ENCODE results near the gene THSD4.

Gene THSD4

GRCh38 chr15:71251584-71252043, 136.3 kb downstream of the THSD4 start:
- H3K4me3 ChIP-seq (ENCODE audit: low read length) = no peak overlapping the region
- DNase-seq (ENCODE audit: low read depth) = no peak
- no peak for TF ChIP-seq CTCF (conservative IDR thresholded peaks at IDR 0.05; ENCODE audit: low read depth, low read length)

GRCh38 chr15:71252044-71252739, 136.9 kb downstream of the THSD4 start:
- TF ChIP-seq CTCF (conservative IDR thresholded peaks at IDR 0.05; ENCODE audit: low read depth, low read length) = no peak
- DNase-seq (ENCODE audit: low read depth) = no peak
- no peak overlapping the region for H3K4me3 ChIP-seq (ENCODE audit: low read length)

DNA sequence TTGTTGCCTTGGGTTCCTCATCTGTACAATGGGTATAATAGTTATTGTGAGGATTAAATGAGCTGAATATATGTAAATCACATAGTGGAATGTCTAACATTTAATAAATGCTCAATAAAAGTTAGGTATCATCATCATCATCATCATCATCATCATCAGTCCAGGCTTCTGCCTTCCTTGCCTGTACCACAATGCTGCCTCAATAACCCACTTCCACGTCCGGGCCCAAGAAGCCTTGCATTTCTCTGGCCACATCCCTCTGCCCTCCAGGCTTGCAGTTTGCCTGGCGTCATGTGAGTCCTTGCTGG, 137.4 kb downstream of the THSD4 start:
- H3K4me3 ChIP-seq (ENCODE audit: low read length) = no peak overlapping the region

DNA sequence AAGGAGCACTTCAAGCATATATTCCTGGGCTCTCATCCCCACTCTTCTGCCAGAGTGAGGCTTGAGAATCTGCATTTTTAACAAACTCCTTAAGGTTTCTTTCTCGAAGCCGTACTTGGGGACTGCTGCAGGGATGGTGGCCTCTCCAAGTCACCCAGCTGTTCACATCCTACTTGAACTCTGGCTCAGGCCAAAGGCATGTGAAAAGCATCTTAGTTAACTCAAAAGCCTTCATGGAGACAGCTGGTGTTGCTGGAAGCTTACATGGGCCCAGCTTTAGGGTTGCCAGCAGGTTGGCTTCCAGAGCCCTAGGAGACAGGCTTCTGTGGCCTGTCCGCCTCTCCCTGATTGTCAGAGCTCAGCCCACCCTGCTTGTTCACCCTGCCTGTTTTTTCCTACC, 139.2 kb downstream of the THSD4 start:
- TF ChIP-seq CTCF (conservative IDR thresholded peaks at IDR 0.05; ENCODE audit: low read depth, low read length) = no peak
- no peak for DNase-seq (ENCODE audit: low read depth)

More for the DNA sequence above, 137.4 kb downstream of the THSD4 start:
- no peak for TF ChIP-seq CTCF (conservative IDR thresholded peaks at IDR 0.05; ENCODE audit: low read depth, low read length)
- no peak for DNase-seq (ENCODE audit: low read depth)

DNA sequence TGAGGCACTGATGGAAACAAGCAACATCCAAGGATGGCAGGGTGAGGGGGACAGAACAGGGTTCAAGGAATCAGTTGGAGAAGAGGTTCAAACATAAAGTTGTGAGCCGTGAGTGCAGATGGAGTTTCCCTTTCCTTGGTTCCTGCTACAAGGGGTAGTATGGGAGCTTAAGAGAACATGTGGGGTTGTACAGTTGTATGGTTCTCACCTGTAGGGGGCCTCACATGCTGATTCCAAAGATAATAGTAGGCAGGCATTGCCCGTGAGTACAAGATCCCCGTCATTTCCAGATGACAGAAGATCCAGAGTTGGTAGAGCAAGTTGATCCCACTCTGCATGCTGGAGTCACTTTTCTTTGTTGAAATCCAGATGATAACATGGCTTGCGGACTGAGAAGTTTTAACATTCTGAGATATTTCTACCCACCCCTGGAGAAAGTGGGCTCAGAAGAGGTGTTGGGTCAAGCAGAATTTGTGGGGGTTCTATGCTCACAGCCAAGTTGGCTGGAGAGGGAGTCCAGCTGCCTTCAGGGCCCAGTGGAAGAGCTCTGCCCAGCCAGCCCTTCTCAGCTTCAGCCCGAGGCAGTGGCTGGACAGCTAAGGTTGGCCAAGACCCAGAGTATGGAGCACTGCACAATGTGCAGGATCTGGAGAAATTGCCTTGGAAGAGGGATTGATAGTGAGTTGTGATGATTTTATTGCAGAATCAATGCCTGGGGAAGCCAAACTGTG, 141.8 kb downstream of the THSD4 start:
- no peak for DNase-seq (ENCODE audit: low read depth)
- no peak for TF ChIP-seq CTCF (conservative IDR thresholded peaks at IDR 0.05; ENCODE audit: low read depth, low read length)
- no peak overlapping the region for H3K4me3 ChIP-seq (ENCODE audit: low read length)

More for the DNA sequence above, 139.2 kb downstream of the THSD4 start:
- H3K4me3 ChIP-seq (ENCODE audit: low read length) = no peak overlapping the region

GRCh38 chr15:71259866-71260265, 144.6 kb downstream of the THSD4 start:
- no peak overlapping the region for H3K4me3 ChIP-seq (ENCODE audit: low read length)
- no peak for TF ChIP-seq CTCF (conservative IDR thresholded peaks at IDR 0.05; ENCODE audit: low read depth, low read length)
- no peak for DNase-seq (ENCODE audit: low read depth)

DNA sequence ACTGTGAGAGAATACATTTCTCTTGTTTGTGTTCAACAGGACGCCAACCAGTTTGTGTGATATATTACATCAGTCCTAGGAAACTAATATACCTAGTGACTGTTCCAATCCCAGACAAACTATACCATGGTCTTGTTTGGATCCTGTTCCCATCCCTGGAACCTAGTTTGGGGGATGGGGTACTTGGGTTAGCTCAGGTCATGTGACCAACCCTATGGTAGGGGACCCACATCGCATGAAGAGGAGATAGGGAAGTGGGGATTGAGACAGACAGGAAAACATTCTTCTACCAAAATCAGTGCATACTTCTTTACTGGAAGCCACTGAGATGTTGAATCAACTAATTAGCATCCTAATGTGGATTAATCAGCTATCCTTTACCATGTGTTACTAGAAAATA, 146.1 kb downstream of the THSD4 start:
- TF ChIP-seq CTCF (conservative IDR thresholded peaks at IDR 0.05; ENCODE audit: low read depth, low read length) = no peak
- DNase-seq (ENCODE audit: low read depth) = no peak
- no peak overlapping the region for H3K4me3 ChIP-seq (ENCODE audit: low read length)

All from retinal pigment epithelial cell (primary cell).